Duodenal mucosa (tissue), 2 donors: ENCODE measurements around the gene ITIH4.
A peak's percentile ranks its signal among the peaks of the same experiment; 100 is the strongest.

ENCODE experiments used
- H3K27ac ChIP-seq: one replicate; pipeline ENCODE4 v1.7.0; 2013; ENCODE audit warnings: low read depth, low read length
- H3K27me3 ChIP-seq, 2 donors: one replicate each; pipeline ENCODE4 v1.7.0; 2013; ENCODE audit warnings: low read length in 2 of 2, control low read depth in 1 of 2; ENCODE audit not compliant: insufficient read depth in 2 of 2, control insufficient read depth in 1 of 2
- H3K36me3 ChIP-seq, 2 donors: one replicate each; pipeline ENCODE4 v1.7.0; 2013; ENCODE audit warnings: low read length in 2 of 2, control low read depth in 1 of 2; ENCODE audit not compliant: insufficient read depth in 2 of 2, control insufficient read depth in 1 of 2
- H3K4me1 ChIP-seq, 2 donors: one replicate each; pipeline ENCODE4 v1.7.0; 2013; ENCODE audit warnings: low read length in 2 of 2, control low read depth in 1 of 2; ENCODE audit not compliant: insufficient read depth in 2 of 2, control insufficient read depth in 1 of 2
- H3K4me3 ChIP-seq, 2 donors: one replicate each; pipeline ENCODE4 v1.7.0; 2013; ENCODE audit warnings: low read length in 2 of 2, low read depth in 1 of 2
- H3K9ac ChIP-seq, 2 donors: one replicate each; pipeline ENCODE4 v1.7.0; 2013; ENCODE audit warnings: low read length in 2 of 2, low read depth in 1 of 2
- H3K9me3 ChIP-seq, 2 donors: one replicate each; pipeline ENCODE4 v1.7.0; 2013; ENCODE audit warnings: low read length in 2 of 2, control low read depth in 1 of 2; ENCODE audit not compliant: control insufficient read depth in 1 of 2

The ITIH4 gene

GRCh38 chr3:52771702-52772101, 58.8 kb downstream of the ITIH4 start:
- Histone ChIP-seq H3K9me3 (no peaks in the 10 kb centered on the region), H3K36me3 (peaks cover 0 to 3% of the 10 kb centered on the region in 2 donors), H3K4me1 (peaks cover 18 to 21% of the 10 kb centered on the region in 2 donors), H3K9ac (no peak overlapping the region), H3K4me3 (no peak overlapping the region), H3K27ac (no peak overlapping the region), H3K27me3 (no peaks in the 10 kb centered on the region)

- Histone ChIP-seq H3K36me3 (peaks cover 0 to 3% of the 10 kb centered on the region in 2 donors), H3K4me1 (peaks cover 18 to 21% of the 10 kb centered on the region in 2 donors), H3K27me3 (no peaks in the 10 kb centered on the region), H3K27ac (no peak overlapping the region), H3K9me3 (no peaks in the 10 kb centered on the region), H3K9ac (peak overlapping the region; percentile 73 to 83), H3K4me3 (peak overlapping the region; percentile 83 to 98)
These were observed 59.2 kb downstream of the ITIH4 start for GRCh38 chr3:52771334-52771681.

GRCh38 chr3:52770496-52771333, 59.8 kb downstream of the ITIH4 start, which contains the start of gene NEK4:
NEK4 (minus strand) TSS chr3:52770940; CDS start chr3:52770746, 194 bp downstream.
- no peaks in the 10 kb centered on the region for H3K27me3 ChIP-seq
- H3K4me1 ChIP-seq = peaks cover 18 to 19% of the 10 kb centered on the region in 2 donors
- peak within 1 kb of the TSS; percentile 41 for H3K27ac ChIP-seq
- peaks cover 0 to 9% of the 10 kb centered on the region in 2 donors for H3K36me3 ChIP-seq
- peak within 1 kb of the TSS; percentile 73 to 83 for H3K9ac ChIP-seq
- no peaks in the 10 kb centered on the region for H3K9me3 ChIP-seq
- H3K4me3 ChIP-seq = peak within 1 kb of the TSS; percentile 83 to 98

- Histone ChIP-seq H3K4me3 (peak overlapping the region; percentile 83 to 98), H3K4me1 (peaks cover 11 to 18% of the 10 kb centered on the region in 2 donors), H3K36me3 (peaks cover 0 to 17% of the 10 kb centered on the region in 2 donors), H3K9ac (peak overlapping the region; percentile 54 to 83), H3K27me3 (no peaks in the 10 kb centered on the region), H3K9me3 (no peaks in the 10 kb centered on the region), H3K27ac (no peak overlapping the region)
These were observed 60.6 kb downstream of the ITIH4 start for GRCh38 chr3:52769786-52770455.

GRCh38 chr3:52763466-52763865, 67.0 kb downstream of the ITIH4 start:
- Histone ChIP-seq H3K36me3 (peaks cover 5 to 57% of the 10 kb centered on the region in 2 donors), H3K9me3 (no peaks in the 10 kb centered on the region), H3K27ac (no peak overlapping the region), H3K27me3 (no peaks in the 10 kb centered on the region), H3K4me3 (no peak overlapping the region), H3K9ac (no peak overlapping the region), H3K4me1 (no peaks in the 10 kb centered on the region)
